ENCODE results near the gene CYP4F12.

Gene CYP4F12

GRCh38 chr19:15715642-15716041 lies 42.8 kb downstream of the CYP4F12 start:
- DNase-seq: no peak

- DNase-seq: no peak
Observed at GRCh38 chr19:15717809-15718208, 44.9 kb downstream of the CYP4F12 start.

- no peak for DNase-seq
Observed at GRCh38 chr19:15721268-15721667, 48.4 kb downstream of the CYP4F12 start.

GRCh38 chr19:15722956-15723355 lies 50.1 kb downstream of the CYP4F12 start:
- DNase-seq: no peak

- no peak for DNase-seq
Observed at GRCh38 chr19:15727724-15728123, 54.8 kb downstream of the CYP4F12 start, which contains the start of gene OR10H2. TSS of gene OR10H2 (plus strand) at chr19:15728024. CDS start at chr19:15728044, 20 bp downstream.

GRCh38 chr19:15730538-15730937 lies 57.7 kb downstream of the CYP4F12 start:
- no peak for DNase-seq

- no peak for DNase-seq
Observed at GRCh38 chr19:15732388-15732787, 59.5 kb downstream of the CYP4F12 start.

GRCh38 chr19:15733895-15734294 lies 61.0 kb downstream of the CYP4F12 start:
- no peak for DNase-seq

- no peak for DNase-seq
Observed at GRCh38 chr19:15737722-15738121, 64.8 kb downstream of the CYP4F12 start, which contains the start of gene OR10H3. TSS of gene OR10H3 (plus strand) at chr19:15737985. CDS start at chr19:15741393, 3,408 bp downstream.

- no peak for DNase-seq
Observed at GRCh38 chr19:15740785-15741184, 67.9 kb downstream of the CYP4F12 start.

All from DMS79 (cell line).